ENCODE data around the gene ICAM1.
"Not testable (repeated sequence)": the region's sequence is repeated elsewhere in the genome, so short reads cannot be mapped to it uniquely, and the experiment has no call there.

The ICAM1 gene

GRCh38 chr19:10277795-10278589 is 7.1 kb downstream of the ICAM1 start:
- DNase-seq (ENCODE audit: extremely low read depth, low read depth) = no peak
- TF ChIP-seq CTCF (IDR thresholded peaks at IDR 0.05; ENCODE audit: low read depth, low read length, missing control alignments) = no peak
- H3K4me3 ChIP-seq (replicated peaks; ENCODE audit: low read depth, low read length) = no peak overlapping the region

- TF ChIP-seq CTCF (IDR thresholded peaks at IDR 0.05; ENCODE audit: low read depth, low read length, missing control alignments) = no peak
- no peak overlapping the region for H3K4me3 ChIP-seq (replicated peaks; ENCODE audit: low read depth, low read length)
- DNase-seq (ENCODE audit: extremely low read depth, low read depth) = no peak
These were observed 8.0 kb downstream of the ICAM1 start for GRCh38 chr19:10278935-10279334.

- H3K4me3 ChIP-seq (replicated peaks; ENCODE audit: low read depth, low read length) = no peak overlapping the region
- no peak for TF ChIP-seq CTCF (IDR thresholded peaks at IDR 0.05; ENCODE audit: low read depth, low read length, missing control alignments)
- no peak for DNase-seq (ENCODE audit: extremely low read depth, low read depth)
These were observed 9.0 kb downstream of the ICAM1 start for GRCh38 chr19:10279737-10280442.

- not testable (repeated sequence) for H3K4me3 ChIP-seq (replicated peaks; ENCODE audit: low read depth, low read length); DNase-seq (ENCODE audit: extremely low read depth, low read depth)
These were observed 11.1 kb downstream of the ICAM1 start for GRCh38 chr19:10282043-10282442.

- no peak overlapping the region for H3K4me3 ChIP-seq (replicated peaks; ENCODE audit: low read depth, low read length)
- DNase-seq (ENCODE audit: extremely low read depth, low read depth) = no peak
- no peak for TF ChIP-seq CTCF (IDR thresholded peaks at IDR 0.05; ENCODE audit: low read depth, low read length, missing control alignments)
These were observed 12.6 kb downstream of the ICAM1 start for GRCh38 chr19:10283301-10284064.

- H3K4me3 ChIP-seq (replicated peaks; ENCODE audit: low read depth, low read length) = no peak overlapping the region
- TF ChIP-seq CTCF (IDR thresholded peaks at IDR 0.05; ENCODE audit: low read depth, low read length, missing control alignments) = no peak
- no peak for DNase-seq (ENCODE audit: extremely low read depth, low read depth)
These were observed 13.4 kb downstream of the ICAM1 start for GRCh38 chr19:10284065-10284959.

Measured in HFF-Myc (cell line).